ENCODE results near the gene SLC25A5.
"Not testable (repeated sequence)": the region's sequence is repeated elsewhere in the genome, so short reads cannot be mapped to it uniquely, and the experiment has no call there.

SLC25A5 gene

DNA sequence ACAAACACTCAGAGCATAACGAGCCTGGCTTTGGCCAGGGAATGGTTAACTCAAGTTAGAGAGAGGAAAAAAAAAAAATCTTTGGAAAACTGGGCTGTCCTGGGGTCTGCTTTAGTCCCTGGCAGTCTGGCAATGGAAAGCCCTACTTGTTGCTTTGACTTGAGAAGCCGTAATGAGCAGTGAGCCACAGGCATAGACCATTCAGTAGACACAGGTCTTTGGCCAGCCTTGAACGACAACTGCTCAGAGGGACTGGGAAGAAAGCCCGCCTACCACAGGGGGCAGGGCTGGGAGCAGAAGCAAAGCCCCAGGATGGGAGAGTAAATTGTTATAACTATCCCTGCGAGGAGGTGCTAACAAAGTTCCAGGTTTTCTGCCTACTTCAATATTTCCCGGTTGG lies 43.2 kb upstream of the SLC25A5 start:
- H3K4me3 ChIP-seq (replicated peaks; ENCODE audit: low read depth, low read length): no peak overlapping the region
- H3K36me3 ChIP-seq (ENCODE audit: control insufficient read depth, insufficient read depth, low read length): no peaks in the 10 kb centered on the region; the same call in 1 of the 2 replicates
- H3K27me3 ChIP-seq (replicated peaks; ENCODE audit: control insufficient read depth, insufficient read depth, low read length): no peaks in the 10 kb centered on the region; the same call in 1 of the 2 replicates
- TF ChIP-seq, protein P1, sequence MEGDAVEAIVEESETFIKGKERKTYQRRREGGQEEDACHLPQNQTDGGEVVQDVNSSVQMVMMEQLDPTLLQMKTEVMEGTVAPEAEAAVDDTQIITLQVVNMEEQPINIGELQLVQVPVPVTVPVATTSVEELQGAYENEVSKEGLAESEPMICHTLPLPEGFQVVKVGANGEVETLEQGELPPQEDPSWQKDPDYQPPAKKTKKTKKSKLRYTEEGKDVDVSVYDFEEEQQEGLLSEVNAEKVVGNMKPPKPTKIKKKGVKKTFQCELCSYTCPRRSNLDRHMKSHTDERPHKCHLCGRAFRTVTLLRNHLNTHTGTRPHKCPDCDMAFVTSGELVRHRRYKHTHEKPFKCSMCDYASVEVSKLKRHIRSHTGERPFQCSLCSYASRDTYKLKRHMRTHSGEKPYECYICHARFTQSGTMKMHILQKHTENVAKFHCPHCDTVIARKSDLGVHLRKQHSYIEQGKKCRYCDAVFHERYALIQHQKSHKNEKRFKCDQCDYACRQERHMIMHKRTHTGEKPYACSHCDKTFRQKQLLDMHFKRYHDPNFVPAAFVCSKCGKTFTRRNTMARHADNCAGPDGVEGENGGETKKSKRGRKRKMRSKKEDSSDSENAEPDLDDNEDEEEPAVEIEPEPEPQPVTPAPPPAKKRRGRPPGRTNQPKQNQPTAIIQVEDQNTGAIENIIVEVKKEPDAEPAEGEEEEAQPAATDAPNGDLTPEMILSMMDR (IDR thresholded peaks at IDR 0.05; ENCODE audit: insufficient read depth, low read length, poor library complexity, severe bottlenecking): no peak
- DNase-seq (ENCODE audit: extremely low read depth, insufficient read length): no peak

GRCh38 chrX:119427024-119427794 lies 41.0 kb upstream of the SLC25A5 start:
- H3K4me3 ChIP-seq (replicated peaks; ENCODE audit: low read depth, low read length): no peak overlapping the region
- TF ChIP-seq, protein P1 (IDR thresholded peaks at IDR 0.05; ENCODE audit: insufficient read depth, low read length, poor library complexity, severe bottlenecking): no peak
- DNase-seq (ENCODE audit: extremely low read depth, insufficient read length): peak; percentile 48
- no peaks in the 10 kb centered on the region; the same call in 1 of the 2 replicates for H3K36me3 ChIP-seq (ENCODE audit: control insufficient read depth, insufficient read depth, low read length)
- no peaks in the 10 kb centered on the region; the same call in 1 of the 2 replicates for H3K27me3 ChIP-seq (replicated peaks; ENCODE audit: control insufficient read depth, insufficient read depth, low read length)

DNA sequence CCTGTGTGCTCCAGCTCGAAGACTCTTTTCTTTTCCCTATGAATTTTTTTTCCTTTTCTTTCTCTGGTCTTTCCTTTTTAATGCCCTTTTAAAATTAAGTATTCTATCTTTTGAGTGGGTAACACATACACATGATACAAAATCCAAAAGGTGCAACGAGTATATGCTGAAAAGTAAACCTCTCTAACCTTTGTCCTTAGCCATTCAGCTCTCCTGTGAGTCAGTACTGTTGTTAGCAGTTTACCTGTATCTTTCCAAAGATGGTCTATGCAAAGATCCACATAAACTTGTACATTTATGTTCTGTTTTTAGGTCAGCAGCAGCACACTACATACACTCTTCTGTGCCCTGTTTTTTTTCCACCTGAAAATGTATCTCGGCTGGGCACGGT lies 40.5 kb upstream of the SLC25A5 start:
- no peak for DNase-seq (ENCODE audit: extremely low read depth, insufficient read length)
- H3K4me3 ChIP-seq (replicated peaks; ENCODE audit: low read depth, low read length): no peak overlapping the region

GRCh38 chrX:119429471-119429870 lies 38.8 kb upstream of the SLC25A5 start:
- no peak overlapping the region for H3K4me3 ChIP-seq (replicated peaks; ENCODE audit: low read depth, low read length)
- no peaks in the 10 kb centered on the region; the same call in 1 of the 2 replicates for H3K36me3 ChIP-seq (ENCODE audit: control insufficient read depth, insufficient read depth, low read length)
- no peaks in the 10 kb centered on the region; the same call in 1 of the 2 replicates for H3K27me3 ChIP-seq (replicated peaks; ENCODE audit: control insufficient read depth, insufficient read depth, low read length)
- TF ChIP-seq, protein P1 (IDR thresholded peaks at IDR 0.05; ENCODE audit: insufficient read depth, low read length, poor library complexity, severe bottlenecking): no peak
- no peak for DNase-seq (ENCODE audit: extremely low read depth, insufficient read length)

More for the DNA sequence above, 40.5 kb upstream of the SLC25A5 start:
- Histone ChIP-seq H3K36me3 (ENCODE audit: control insufficient read depth, insufficient read depth, low read length) (no peaks in the 10 kb centered on the region; the same call in 1 of the 2 replicates), H3K27me3 (replicated peaks; ENCODE audit: control insufficient read depth, insufficient read depth, low read length) (no peaks in the 10 kb centered on the region; the same call in 1 of the 2 replicates)
- TF ChIP-seq, protein P1 (IDR thresholded peaks at IDR 0.05; ENCODE audit: insufficient read depth, low read length, poor library complexity, severe bottlenecking): no peak

DNA sequence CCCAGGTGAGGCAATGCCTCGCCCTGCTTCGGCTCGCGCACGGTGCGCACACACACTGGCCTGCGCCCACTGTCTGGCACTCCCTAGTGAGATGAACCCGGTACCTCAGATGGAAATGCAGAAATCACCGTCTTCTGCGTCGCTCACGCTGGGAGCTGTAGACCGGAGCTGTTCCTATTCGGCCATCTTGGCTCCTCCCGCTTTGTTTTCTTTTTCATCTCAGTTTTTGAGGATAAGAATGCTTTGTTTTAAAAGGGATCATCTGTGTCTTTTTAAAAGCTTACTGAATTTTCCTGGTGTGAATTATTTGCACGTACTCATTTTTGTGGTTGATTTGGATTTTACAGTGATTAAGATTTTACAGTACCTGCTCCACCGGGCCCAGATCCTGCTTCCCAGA lies 26.9 kb upstream of the SLC25A5 start:
- H3K27me3 ChIP-seq (replicated peaks; ENCODE audit: control insufficient read depth, insufficient read depth, low read length); DNase-seq (ENCODE audit: extremely low read depth, insufficient read length); H3K4me3 ChIP-seq (replicated peaks; ENCODE audit: low read depth, low read length); H3K36me3 ChIP-seq (ENCODE audit: control insufficient read depth, insufficient read depth, low read length): not testable (repeated sequence)

GRCh38 chrX:119442286-119442685 lies 26.0 kb upstream of the SLC25A5 start:
- Histone ChIP-seq H3K4me3 (replicated peaks; ENCODE audit: low read depth, low read length) (no peak overlapping the region), H3K36me3 (ENCODE audit: control insufficient read depth, insufficient read depth, low read length) (no peaks in the 10 kb centered on the region), H3K27me3 (replicated peaks; ENCODE audit: control insufficient read depth, insufficient read depth, low read length) (no peaks in the 10 kb centered on the region)
- TF ChIP-seq, protein P1 (IDR thresholded peaks at IDR 0.05; ENCODE audit: insufficient read depth, low read length, poor library complexity, severe bottlenecking): no peak
- DNase-seq (ENCODE audit: extremely low read depth, insufficient read length): no peak
